GM12878 (cell line): ENCODE results near the gene LSP1. TPM values are rescaled to one million over a fixed set of nuclear protein-coding genes. Genes with fewer than 3 reads are reported as not detected.

Experiments used
- BHLHE40 ChIP-seq, 2 experiments: fragments of 450-650 bp in 1 of 2; IDR thresholded peaks; 2 replicates each; pipeline ENCODE4 v1.6.1; 2011 to 2017; ENCODE audit warnings: low read depth in 2 of 2, borderline replicate concordance in 1 of 2, improper control_type of control experiment in 1 of 2, low read length in 1 of 2, mild to moderate bottlenecking in 1 of 2
- CEBPB ChIP-seq, 2 experiments: fragments of 150-350 bp in 1 of 2; IDR thresholded peaks; 2 replicates each; pipeline ENCODE4 v1.6.1; 2012 to 2014; ENCODE audit warnings: low read depth in 2 of 2, low read length in 2 of 2, borderline replicate concordance in 1 of 2, inconsistent platforms in 1 of 2
- ESRRA ChIP-seq: IDR thresholded peaks from 2 replicates; pipeline ENCODE4 v1.6.1; 2012; ENCODE audit warnings: mild to moderate bottlenecking, low read length, improper control_type of control experiment
- HCFC1 ChIP-seq: fragments of 150-350 bp; IDR thresholded peaks from 2 replicates; pipeline ENCODE4 v1.6.1; 2014; ENCODE audit warnings: low read length
- IKZF1 ChIP-seq: fragments of 450-650 bp; conservative IDR thresholded peaks from 2 replicates; pipeline ENCODE4 v1.6.1; 2017; ENCODE audit warnings: antibody characterized with exemption, mild to moderate bottlenecking
- JUND ChIP-seq: IDR thresholded peaks from 2 replicates; pipeline ENCODE4 v1.6.1; 2012; ENCODE audit warnings: low read depth, mild to moderate bottlenecking, low read length, improper control_type of control experiment, moderate library complexity
- MTA2 ChIP-seq: fragments of 450-650 bp; IDR thresholded peaks from 2 replicates; pipeline ENCODE4 v1.6.1; 2016; ENCODE audit warnings: low read depth, mild to moderate bottlenecking, moderate library complexity
- MTA3 ChIP-seq: IDR thresholded peaks from 2 replicates; pipeline ENCODE4 v1.6.1; 2012; ENCODE audit warnings: low read length, inconsistent platforms, borderline replicate concordance
- POU2F2 ChIP-seq: IDR thresholded peaks from 3 replicates; pipeline ENCODE4 v1.6.1; 2011; ENCODE audit warnings: low read depth, mild to moderate bottlenecking, low read length, borderline replicate concordance
- RB1 ChIP-seq: fragments of 450-650 bp; formaldehyde crosslinking; IDR thresholded peaks from 2 replicates; pipeline ENCODE4 v1.6.1; 2017; ENCODE audit warnings: mild to moderate bottlenecking, borderline replicate concordance
- RBBP5 ChIP-seq: fragments of 200-600 bp; sonication (generic); conservative IDR thresholded peaks from 2 replicates; pipeline ENCODE4 v1.6.1; 2016
- RCOR1 ChIP-seq: conservative IDR thresholded peaks from 2 replicates; pipeline ENCODE4 v1.6.1; 2012; ENCODE audit warnings: low read depth, low read length, improper control_type of control experiment
- RUNX3 ChIP-seq: IDR thresholded peaks from 2 replicates; pipeline ENCODE4 v1.6.1; 2012; ENCODE audit warnings: low read length, inconsistent platforms
- SMARCA5 ChIP-seq: fragments of 450-650 bp; IDR thresholded peaks from 2 replicates; pipeline ENCODE4 v1.6.1; 2017; ENCODE audit warnings: mild to moderate bottlenecking
- SP1 ChIP-seq: IDR thresholded peaks from one replicate; pipeline ENCODE4 v1.6.1; 2011; ENCODE audit warnings: low read depth, low read length
- SREBF2 ChIP-seq: IDR thresholded peaks from 2 replicates; pipeline ENCODE4 v1.6.1; 2012; ENCODE audit warnings: mild to moderate bottlenecking, low read length
- STAT1 ChIP-seq: fragments of 450-650 bp; conservative IDR thresholded peaks from 2 replicates; pipeline ENCODE4 v1.6.1; 2014; ENCODE audit warnings: antibody characterized with exemption, mild to moderate bottlenecking
- YY1 ChIP-seq: IDR thresholded peaks from 2 replicates; pipeline ENCODE4 v1.6.1; 2011; ENCODE audit warnings: low read depth, mild to moderate bottlenecking, low read length
- ZNF207 ChIP-seq: fragments of 450-650 bp; IDR thresholded peaks from 2 replicates; pipeline ENCODE4 v1.6.1; 2014; ENCODE audit warnings: antibody characterized with exemption, mild to moderate bottlenecking, borderline replicate concordance
- ZNF217 ChIP-seq: fragments of 450-650 bp; IDR thresholded peaks from 2 replicates; pipeline ENCODE4 v1.6.1; 2017; ENCODE audit warnings: antibody characterized with exemption, mild to moderate bottlenecking
- ZNF622 ChIP-seq: fragments of 450-650 bp; IDR thresholded peaks from 2 replicates; pipeline ENCODE4 v1.6.1; 2017; ENCODE audit warnings: mild to moderate bottlenecking, inconsistent platforms
- polyA plus RNA-seq, 11 experiments: library from polyadenylated mRNA; depleted of rRNA in 4 of 11; unstranded in 6 of 11; stranded (reverse) in 5 of 11; fragments of >200 nt; fragmentation: Nextera tagmentation in 4 of 11; fragmentation: Illumina TruSeq in 1 of 11; extraction: Ambion mirVana in 4 of 11; extraction: Trizol in 1 of 11; gene quantifications; 1 replicate in 1 of 11; 2 replicates in 10 of 11; pipeline versions ENCODE4 v1.2.1 to v1.2.3, GENCODE V29; 2011 to 2016; ENCODE audit warnings: inconsistent platforms in 2 of 11, missing spikeins in 2 of 11, low read depth in 1 of 11
- total RNA-seq, 4 experiments: library from RNA; depleted of rRNA in 3 of 4; stranded (reverse); fragments of >200 nt in 3 of 4; fragmentation: Illumina TruSeq in 1 of 4; extraction: Trizol in 1 of 4; gene quantifications; 2 replicates each; pipeline versions ENCODE4 v1.2.1 to v1.2.3, GENCODE V29; 2013 to 2021
- TF ChIP-seq, protein P1 (sequence below): fragments of 450-650 bp; IDR thresholded peaks from 2 replicates; pipeline ENCODE4 v1.6.1; 2017; ENCODE audit warnings: mild to moderate bottlenecking
- TF ChIP-seq, protein P2 (sequence below): fragments of 450-650 bp; conservative IDR thresholded peaks from 2 replicates; pipeline ENCODE4 v1.6.1; 2017; ENCODE audit warnings: mild to moderate bottlenecking, moderate library complexity
- TF ChIP-seq, protein P3 (sequence below): IDR thresholded peaks from 2 replicates; pipeline ENCODE4 v1.6.1; 2011; ENCODE audit warnings: low read depth, mild to moderate bottlenecking, low read length, moderate library complexity, borderline replicate concordance; ENCODE audit errors: extremely low read depth

Gene LSP1
- total and polyA plus RNA-seq, 10 of the 15 experiments (the other 5 are each of a cell fraction or from before 2014, with no cell fraction given), result 19.2 to 488 (median 369) TPM

DNA sequence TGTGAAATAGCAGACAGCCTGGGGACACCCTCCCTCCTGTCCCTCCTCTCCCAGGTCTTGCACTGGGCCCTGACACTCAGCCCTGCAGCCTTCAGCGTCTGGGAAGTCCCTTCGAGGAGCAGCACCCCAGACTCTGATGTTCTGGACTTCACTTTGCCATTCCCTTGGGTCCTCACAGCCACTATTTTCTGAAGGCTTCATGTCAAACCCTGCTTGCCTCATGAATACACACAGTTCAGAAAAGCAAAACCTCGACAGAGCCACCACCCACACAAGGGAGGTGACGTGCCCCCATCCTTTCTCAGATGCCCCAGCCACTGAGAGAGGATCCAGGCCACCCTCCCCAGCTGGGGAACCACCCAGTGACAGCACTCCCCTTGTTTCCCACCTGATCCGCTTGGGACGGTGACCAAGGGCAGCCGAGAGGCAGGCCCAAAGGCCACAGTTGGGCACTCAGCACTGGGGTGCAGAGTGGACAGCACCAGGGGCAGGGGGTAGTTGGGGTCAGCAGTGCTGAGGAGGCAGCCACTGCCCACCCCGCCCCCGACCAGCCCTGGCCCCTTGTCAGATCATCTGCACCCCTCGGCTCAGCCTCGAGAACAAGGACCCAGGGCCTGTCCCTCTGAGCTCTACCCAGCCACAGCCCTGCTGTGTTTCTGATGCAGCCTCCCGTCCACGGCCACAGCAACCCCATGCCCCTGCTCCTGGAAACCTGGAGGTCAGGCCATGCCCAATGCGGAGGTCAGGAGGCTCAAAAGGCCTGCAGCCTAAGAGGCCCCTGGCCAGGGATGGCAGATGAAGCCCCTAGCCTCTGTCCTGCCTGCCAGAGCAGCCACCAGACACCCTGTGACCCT, 63.5 kb downstream of the LSP1 start (continued):
- no peak for TF ChIP-seq BHLHE40 (IDR thresholded peaks at IDR 0.05; ENCODE audit: borderline replicate concordance in 1 of 2, low read depth in 2 of 2, low read length in 1 of 2)
- no peak for TF ChIP-seq CEBPB (IDR thresholded peaks at IDR 0.05; ENCODE audit: borderline replicate concordance in 1 of 2, low read depth in 2 of 2, low read length in 2 of 2)
- no peak for TF ChIP-seq RCOR1
- TF ChIP-seq, protein P1, sequence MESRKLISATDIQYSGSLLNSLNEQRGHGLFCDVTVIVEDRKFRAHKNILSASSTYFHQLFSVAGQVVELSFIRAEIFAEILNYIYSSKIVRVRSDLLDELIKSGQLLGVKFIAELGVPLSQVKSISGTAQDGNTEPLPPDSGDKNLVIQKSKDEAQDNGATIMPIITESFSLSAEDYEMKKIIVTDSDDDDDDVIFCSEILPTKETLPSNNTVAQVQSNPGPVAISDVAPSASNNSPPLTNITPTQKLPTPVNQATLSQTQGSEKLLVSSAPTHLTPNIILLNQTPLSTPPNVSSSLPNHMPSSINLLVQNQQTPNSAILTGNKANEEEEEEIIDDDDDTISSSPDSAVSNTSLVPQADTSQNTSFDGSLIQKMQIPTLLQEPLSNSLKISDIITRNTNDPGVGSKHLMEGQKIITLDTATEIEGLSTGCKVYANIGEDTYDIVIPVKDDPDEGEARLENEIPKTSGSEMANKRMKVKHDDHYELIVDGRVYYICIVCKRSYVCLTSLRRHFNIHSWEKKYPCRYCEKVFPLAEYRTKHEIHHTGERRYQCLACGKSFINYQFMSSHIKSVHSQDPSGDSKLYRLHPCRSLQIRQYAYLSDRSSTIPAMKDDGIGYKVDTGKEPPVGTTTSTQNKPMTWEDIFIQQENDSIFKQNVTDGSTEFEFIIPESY, result no peak
- TF ChIP-seq, protein P2, sequence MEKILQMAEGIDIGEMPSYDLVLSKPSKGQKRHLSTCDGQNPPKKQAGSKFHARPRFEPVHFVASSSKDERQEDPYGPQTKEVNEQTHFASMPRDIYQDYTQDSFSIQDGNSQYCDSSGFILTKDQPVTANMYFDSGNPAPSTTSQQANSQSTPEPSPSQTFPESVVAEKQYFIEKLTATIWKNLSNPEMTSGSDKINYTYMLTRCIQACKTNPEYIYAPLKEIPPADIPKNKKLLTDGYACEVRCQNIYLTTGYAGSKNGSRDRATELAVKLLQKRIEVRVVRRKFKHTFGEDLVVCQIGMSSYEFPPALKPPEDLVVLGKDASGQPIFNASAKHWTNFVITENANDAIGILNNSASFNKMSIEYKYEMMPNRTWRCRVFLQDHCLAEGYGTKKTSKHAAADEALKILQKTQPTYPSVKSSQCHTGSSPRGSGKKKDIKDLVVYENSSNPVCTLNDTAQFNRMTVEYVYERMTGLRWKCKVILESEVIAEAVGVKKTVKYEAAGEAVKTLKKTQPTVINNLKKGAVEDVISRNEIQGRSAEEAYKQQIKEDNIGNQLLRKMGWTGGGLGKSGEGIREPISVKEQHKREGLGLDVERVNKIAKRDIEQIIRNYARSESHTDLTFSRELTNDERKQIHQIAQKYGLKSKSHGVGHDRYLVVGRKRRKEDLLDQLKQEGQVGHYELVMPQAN, result no peak
- TF ChIP-seq POU2F2, result peak; percentile 40; the same call in 1 of the 3 replicates
- TF ChIP-seq ZNF622, result no peak
- TF ChIP-seq HCFC1, result no peak
- TF ChIP-seq RUNX3, result peak; percentile 23
- no peak for TF ChIP-seq YY1
- peak; percentile 49; the same call in 1 of the 2 replicates for TF ChIP-seq IKZF1
- no peak for TF ChIP-seq SMARCA5
- no peak for TF ChIP-seq MTA2
- TF ChIP-seq, protein P3, sequence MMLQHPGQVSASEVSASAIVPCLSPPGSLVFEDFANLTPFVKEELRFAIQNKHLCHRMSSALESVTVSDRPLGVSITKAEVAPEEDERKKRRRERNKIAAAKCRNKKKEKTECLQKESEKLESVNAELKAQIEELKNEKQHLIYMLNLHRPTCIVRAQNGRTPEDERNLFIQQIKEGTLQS, result no peak
- no peak for TF ChIP-seq RBBP5
- TF ChIP-seq SP1, result no peak
- no peak for TF ChIP-seq STAT1
- TF ChIP-seq ESRRA, result no peak
- peak; percentile 66; the same call in 1 of the 2 replicates for TF ChIP-seq MTA3
- no peak for TF ChIP-seq JUND
- TF ChIP-seq RB1, result no peak
- TF ChIP-seq ZNF217, result no peak
- TF ChIP-seq ZNF207, result no peak
- TF ChIP-seq SREBF2, result no peak
